ENCODE measurements around the gene SEC14L1. TPM values are rescaled to one million over a fixed set of nuclear protein-coding genes. Genes with fewer than 3 reads are reported as not detected.

SEC14L1 gene
- total and polyA plus RNA-seq, 4 donors = 17.0 to 52.0 (median 26.8) TPM

- DNase-seq (ENCODE audit: low spot score) = no peak
- no peak overlapping the region for H3K4me3 ChIP-seq (ENCODE audit: low read depth in 1 of 3, low read length in 3 of 3)
- H3K9ac ChIP-seq (ENCODE audit: low read depth in 1 of 2, low read length in 2 of 2) = no peak overlapping the region
- H3K27ac ChIP-seq (ENCODE audit: low read depth in 1 of 2, low read length in 2 of 2) = no peak overlapping the region
- no peaks in the 10 kb centered on the region for H3K9me3 ChIP-seq (ENCODE audit: control insufficient read depth in 4 of 4, low read length in 3 of 4)
- H3K36me3 ChIP-seq (ENCODE audit: control insufficient read depth in 4 of 4, insufficient read depth in 3 of 4, low read depth in 1 of 4, low read length in 3 of 4) = peaks cover 16 to 39% (median 29%) of the 10 kb centered on the region in 4 donors
- TF ChIP-seq, protein P1, sequence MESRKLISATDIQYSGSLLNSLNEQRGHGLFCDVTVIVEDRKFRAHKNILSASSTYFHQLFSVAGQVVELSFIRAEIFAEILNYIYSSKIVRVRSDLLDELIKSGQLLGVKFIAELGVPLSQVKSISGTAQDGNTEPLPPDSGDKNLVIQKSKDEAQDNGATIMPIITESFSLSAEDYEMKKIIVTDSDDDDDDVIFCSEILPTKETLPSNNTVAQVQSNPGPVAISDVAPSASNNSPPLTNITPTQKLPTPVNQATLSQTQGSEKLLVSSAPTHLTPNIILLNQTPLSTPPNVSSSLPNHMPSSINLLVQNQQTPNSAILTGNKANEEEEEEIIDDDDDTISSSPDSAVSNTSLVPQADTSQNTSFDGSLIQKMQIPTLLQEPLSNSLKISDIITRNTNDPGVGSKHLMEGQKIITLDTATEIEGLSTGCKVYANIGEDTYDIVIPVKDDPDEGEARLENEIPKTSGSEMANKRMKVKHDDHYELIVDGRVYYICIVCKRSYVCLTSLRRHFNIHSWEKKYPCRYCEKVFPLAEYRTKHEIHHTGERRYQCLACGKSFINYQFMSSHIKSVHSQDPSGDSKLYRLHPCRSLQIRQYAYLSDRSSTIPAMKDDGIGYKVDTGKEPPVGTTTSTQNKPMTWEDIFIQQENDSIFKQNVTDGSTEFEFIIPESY (IDR thresholded peaks at IDR 0.05) = no peak
- TF ChIP-seq NR2F2 (IDR thresholded peaks at IDR 0.05) (no peak), RAD21 (IDR thresholded peaks at IDR 0.05) (no peak), RXRA (IDR thresholded peaks at IDR 0.05) (no peak), FOXA1 (IDR thresholded peaks at IDR 0.05) (no peak), YY1 (IDR thresholded peaks at IDR 0.05) (no peak), HNF4A (conservative IDR thresholded peaks at IDR 0.05) (no peak), CTCF (IDR thresholded peaks at IDR 0.05; ENCODE audit: low read depth, low read length, missing input control) (no peak), GABPA (IDR thresholded peaks at IDR 0.05 in 1 of 2, conservative IDR thresholded peaks at IDR 0.05 in 1 of 2) (no peak), HNF4G (IDR thresholded peaks at IDR 0.05) (no peak), SP1 (IDR thresholded peaks at IDR 0.05) (no peak)
- TF ChIP-seq, protein P2, sequence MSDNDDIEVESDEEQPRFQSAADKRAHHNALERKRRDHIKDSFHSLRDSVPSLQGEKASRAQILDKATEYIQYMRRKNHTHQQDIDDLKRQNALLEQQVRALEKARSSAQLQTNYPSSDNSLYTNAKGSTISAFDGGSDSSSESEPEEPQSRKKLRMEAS (IDR thresholded peaks at IDR 0.05) = no peak
- H3K4me1 ChIP-seq (ENCODE audit: control insufficient read depth in 4 of 4, insufficient read depth in 4 of 4, low read length in 3 of 4) = no peaks in the 10 kb centered on the region
- H3K27me3 ChIP-seq (ENCODE audit: control insufficient read depth in 4 of 4, insufficient read depth in 4 of 4, low read length in 3 of 4) = no peaks in the 10 kb centered on the region
- WGBS = 92% methylated on average over 9 of the region's 9 CpGs
Observed at GRCh38 chr17:77197115-77197514, 56.3 kb downstream of the SEC14L1 start.

GRCh38 chr17:77200711-77201110, 59.9 kb downstream of the SEC14L1 start:
- no peaks in the 10 kb centered on the region for H3K27me3 ChIP-seq (ENCODE audit: control insufficient read depth in 4 of 4, insufficient read depth in 4 of 4, low read length in 3 of 4)
- 77% methylated on average over 10 of the region's 10 CpGs for WGBS
- H3K9me3 ChIP-seq (ENCODE audit: control insufficient read depth in 4 of 4, low read length in 3 of 4) = no peaks in the 10 kb centered on the region
- H3K9ac ChIP-seq (ENCODE audit: low read depth in 1 of 2, low read length in 2 of 2) = no peak overlapping the region
- TF ChIP-seq, protein P2 (IDR thresholded peaks at IDR 0.05) = no peak
- TF ChIP-seq FOXA2 (IDR thresholded peaks at IDR 0.05) (no peak), RXRA (IDR thresholded peaks at IDR 0.05) (no peak), JUND (IDR thresholded peaks at IDR 0.05) (no peak), HNF4G (IDR thresholded peaks at IDR 0.05) (no peak), CTCF (IDR thresholded peaks at IDR 0.05; ENCODE audit: low read depth, low read length, missing input control) (no peak), YY1 (IDR thresholded peaks at IDR 0.05) (no peak)
- no peak overlapping the region for H3K27ac ChIP-seq (ENCODE audit: low read depth in 1 of 2, low read length in 2 of 2)
- peaks cover 12 to 48% (median 30%) of the 10 kb centered on the region in 4 donors for H3K36me3 ChIP-seq (ENCODE audit: control insufficient read depth in 4 of 4, insufficient read depth in 3 of 4, low read depth in 1 of 4, low read length in 3 of 4)
- peaks cover 0 to 2% (median 0%) of the 10 kb centered on the region in 4 donors for H3K4me1 ChIP-seq (ENCODE audit: control insufficient read depth in 4 of 4, insufficient read depth in 4 of 4, low read length in 3 of 4)
- DNase-seq (ENCODE audit: low spot score) = no peak
- no peak overlapping the region for H3K4me3 ChIP-seq (ENCODE audit: low read depth in 1 of 3, low read length in 3 of 3)
